SU-DHL-6 (cell line): Measurements from ENCODE around the gene CFAP68.

Experiments
- CTCF ChIP-seq: fragments of 200-600 bp; sonication (generic); IDR thresholded peaks from one replicate; pipeline ENCODE4 v1.5.1; 2017; ENCODE audit warnings: antibody characterized with exemption, mild to moderate bottlenecking, low read length, moderate library complexity; ENCODE audit not compliant: insufficient read depth, poor library complexity, severe bottlenecking
- EZH2phosphoT487 ChIP-seq: fragments of 200-600 bp; sonication (generic), shearing (Covaris generic); conservative IDR thresholded peaks from 2 replicates; pipeline ENCODE4 v1.6.1; 2018; ENCODE audit warnings: mild to moderate bottlenecking, antibody characterized with exemption, low read length, moderate library complexity, mixed read lengths

DNA sequence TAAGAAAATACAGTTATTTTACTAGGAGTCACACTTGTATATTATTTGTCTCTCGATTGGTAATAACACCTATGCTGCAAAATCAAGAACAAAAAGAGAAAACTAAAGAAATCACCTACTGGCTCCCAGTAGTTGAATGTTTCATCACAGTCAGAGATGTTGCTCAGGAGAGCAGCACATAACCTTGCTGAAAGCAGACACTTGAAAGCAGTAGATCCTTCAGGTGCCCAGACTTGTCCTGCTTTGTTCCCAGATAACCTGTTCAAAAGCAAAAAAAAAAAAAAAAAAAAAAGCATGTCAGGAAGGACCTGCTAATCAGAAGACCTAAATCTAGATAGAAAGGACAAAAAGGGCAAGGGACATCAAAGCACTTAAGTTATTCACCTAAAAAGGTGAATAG is 9.2 kb upstream of the CFAP68 start:
- TF ChIP-seq CTCF (no peak), EZH2phosphoT487 (no peak)
